Activated CD8-positive, alpha-beta memory T cell treated with anti-CD3 and anti-CD28 coated beads, Interleukin-2, amount 50 U/mL, for 48 hours (primary cell): ENCODE results near the gene RHBDF2.

Experiments used
- DNase-seq: peaks from one replicate; pipeline ENCODE4 v3.0.0-alpha.2; 2020

The RHBDF2 gene

DNA sequence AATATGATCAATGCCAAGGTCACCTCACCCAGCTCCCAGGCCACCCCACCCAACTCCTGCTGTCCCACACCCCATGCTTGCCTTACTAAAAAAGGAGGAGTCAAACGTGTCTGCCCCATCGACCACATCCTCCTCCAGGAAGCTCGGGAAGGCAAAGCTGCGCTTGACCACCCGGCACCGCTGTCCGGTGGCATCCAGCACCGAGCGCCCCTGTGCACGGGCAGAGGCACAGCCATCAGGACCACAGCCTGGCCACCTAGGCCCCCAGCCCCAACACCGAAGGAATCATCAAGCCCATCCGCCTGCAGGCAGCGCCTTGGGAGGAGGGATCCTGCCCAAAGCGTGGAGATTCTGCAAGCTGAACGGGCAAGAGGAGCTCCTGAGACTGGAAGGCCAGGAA lies 23.6 kb downstream of the RHBDF2 start:
- DNase-seq = no peak

DNA sequence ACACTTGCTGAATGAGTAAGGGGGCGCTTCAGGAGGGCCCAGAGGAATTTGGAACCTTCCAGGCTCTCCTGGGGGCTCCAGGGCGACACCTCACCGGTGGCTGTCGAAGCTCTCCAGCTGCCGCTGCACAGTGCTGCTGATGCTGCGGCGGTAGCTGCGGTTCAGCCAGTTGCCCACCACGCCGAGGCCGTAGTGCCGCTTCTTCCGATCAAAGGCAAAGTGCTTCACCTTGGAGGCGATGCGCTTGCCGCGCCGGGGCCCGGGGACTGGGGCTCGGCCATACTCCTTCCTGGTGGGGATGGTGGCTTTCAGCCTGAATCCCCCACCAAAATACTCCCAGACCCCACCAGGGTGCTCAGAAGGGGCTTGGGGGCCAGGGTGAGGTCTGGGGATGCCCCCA lies 24.5 kb downstream of the RHBDF2 start:
- DNase-seq = no peak

DNA sequence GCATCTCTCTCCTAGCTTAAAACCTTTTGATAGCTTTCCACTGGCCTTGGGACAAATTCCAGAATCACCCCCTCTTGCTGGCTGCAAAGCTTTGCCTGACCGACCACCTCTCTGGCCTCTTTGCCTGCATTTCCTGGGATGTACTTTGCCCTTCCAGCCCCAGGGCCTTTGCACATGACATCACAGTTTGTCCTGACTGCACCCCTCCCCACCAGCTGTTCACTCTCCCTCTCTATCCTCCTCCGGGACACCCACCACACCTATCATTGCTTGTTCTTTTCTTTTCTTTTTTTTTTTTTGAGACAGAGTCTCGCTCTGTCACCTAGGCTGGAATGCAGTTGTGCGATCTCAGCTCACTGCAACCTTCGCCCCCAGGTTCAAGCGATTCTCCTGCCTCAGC lies 25.9 kb downstream of the RHBDF2 start:
- DNase-seq = no peak

DNA sequence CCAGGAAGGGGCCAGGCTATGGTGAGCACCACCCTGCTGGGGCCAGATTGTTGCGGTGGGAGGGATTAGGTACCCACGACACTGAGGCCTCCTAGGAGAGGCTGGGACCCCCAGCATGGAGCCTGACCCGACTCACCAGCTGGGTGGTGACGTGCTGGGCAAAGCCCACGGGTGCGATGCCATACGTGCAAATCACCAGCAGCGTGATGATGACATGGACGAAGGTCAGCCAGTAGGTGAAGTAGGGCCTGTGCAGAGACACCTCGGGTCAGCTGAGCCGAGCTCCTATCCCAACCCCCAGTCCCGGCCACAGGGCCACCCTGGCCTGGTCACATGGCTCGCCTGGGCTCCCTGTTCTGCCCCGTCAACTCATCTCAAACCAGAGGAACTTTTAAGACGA lies 26.3 kb downstream of the RHBDF2 start:
- DNase-seq = no peak

DNA sequence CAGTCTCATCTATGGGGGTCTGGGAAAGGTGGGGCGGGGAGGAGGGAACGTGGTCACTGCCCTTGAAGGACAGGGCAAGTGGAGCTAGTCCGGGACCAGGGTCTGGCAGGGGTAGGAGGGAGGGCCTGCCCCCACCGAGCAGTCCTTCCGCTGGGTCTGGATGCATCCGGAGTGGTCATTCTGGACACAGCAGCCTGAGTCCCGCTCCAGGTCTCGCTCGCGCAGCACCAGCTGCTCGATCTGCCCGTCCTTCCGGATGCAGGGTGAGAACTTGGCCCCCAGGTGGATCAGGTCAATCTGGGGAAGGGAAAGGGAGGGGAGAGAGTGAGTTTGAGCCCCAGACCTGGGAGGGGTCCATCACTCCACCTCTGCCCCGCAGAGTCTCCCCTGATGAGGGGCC lies 27.0 kb downstream of the RHBDF2 start:
- no peak for DNase-seq

DNA sequence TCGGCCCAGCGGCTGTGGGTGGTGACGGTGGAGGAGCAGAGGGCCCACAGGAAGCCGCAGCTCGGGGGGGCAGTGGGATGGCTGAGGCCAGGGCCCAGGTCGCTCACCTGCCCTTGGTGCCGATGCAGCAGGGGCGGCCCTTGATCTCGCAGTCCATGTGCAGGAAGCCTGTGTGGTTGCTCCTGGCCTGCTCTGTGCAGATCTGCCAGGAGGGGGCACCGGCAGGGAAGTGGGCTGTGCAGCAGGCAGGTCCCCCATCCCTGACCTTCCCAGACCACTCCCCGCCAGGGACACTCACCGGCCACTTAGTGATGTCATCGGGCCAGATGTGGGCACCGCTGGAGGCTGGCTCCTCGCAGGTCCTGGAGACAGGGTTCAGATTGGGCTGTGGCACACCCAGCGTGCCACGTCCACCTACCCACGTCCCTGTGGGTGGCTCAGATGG lies 27.7 kb downstream of the RHBDF2 start:
- no peak for DNase-seq

DNA sequence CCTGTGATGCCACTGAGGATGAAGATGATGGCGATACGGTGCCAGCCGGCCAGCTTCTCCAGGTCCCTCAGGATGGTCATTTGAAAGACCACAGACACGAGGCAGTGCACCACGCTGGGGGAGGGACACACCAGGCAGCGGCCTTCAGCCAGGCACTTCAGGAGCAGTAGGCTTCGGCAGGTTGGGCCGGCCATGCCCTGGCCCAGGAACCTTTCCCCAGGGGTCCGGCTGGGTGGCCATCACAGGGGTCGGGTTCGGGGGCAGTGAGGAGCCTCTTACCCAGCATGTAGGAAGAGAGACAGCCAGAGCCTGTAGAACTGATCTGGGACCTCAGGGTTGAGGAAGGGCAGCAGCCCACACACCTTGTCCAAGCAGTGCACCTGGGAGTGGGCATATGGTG lies 28.5 kb downstream of the RHBDF2 start:
- DNase-seq = no peak

DNA sequence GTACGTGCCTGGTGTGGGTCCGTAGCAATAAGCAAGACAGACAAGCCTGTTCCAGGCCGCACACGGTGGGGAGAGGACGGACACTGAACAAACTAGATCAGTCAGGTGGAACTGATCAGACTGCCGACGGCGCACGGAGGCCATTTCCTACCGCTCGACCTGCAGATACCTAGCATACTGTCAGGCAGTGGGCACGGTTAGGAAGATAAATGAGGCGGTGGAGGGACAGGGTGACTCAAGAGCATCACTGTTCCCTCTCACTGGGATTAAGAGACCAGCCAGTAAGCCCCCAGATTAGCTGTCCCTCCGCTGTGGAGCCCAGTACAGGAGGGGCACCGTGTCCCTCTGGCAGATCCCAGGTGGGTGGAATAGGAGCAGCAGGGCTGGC lies 29.0 kb downstream of the RHBDF2 start:
- DNase-seq = no peak

DNA sequence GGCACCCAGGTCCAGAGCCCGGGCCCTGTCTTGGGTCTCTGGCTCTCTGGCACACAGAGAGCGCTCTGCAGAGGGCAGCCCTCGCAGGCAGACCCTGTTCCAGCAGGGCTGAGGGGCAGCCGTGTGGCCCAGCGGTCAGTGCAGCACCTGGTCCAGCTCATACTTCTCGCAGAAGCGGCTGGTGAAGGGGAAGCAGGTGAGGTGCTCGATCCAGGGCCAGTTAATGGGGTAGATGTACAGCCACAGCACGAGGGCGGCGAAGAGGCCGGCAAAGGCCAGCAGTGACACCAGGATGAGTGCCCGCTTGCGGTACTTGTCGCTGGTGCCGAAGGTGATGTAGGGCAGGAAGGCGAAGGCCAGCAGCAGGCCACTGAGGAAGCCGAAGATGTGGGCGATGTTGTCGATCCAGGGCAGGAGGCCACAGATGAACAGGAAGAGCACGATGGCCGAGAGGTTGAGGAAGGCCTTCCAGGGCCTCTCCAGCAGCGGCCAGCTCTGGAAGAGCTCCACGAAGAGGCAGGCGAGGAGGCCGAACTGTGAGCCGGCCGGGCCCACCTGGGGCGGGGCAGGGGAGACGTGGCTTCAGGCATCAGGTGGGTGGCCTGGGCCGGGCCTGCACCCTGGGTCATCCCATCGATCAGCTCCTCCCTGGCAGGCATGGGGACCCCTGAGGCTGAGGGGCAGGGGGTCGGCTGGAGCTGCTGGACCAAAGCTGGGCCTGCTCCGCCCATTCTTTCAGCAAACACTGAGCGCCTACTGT lies 29.5 kb downstream of the RHBDF2 start:
- DNase-seq = no peak

DNA sequence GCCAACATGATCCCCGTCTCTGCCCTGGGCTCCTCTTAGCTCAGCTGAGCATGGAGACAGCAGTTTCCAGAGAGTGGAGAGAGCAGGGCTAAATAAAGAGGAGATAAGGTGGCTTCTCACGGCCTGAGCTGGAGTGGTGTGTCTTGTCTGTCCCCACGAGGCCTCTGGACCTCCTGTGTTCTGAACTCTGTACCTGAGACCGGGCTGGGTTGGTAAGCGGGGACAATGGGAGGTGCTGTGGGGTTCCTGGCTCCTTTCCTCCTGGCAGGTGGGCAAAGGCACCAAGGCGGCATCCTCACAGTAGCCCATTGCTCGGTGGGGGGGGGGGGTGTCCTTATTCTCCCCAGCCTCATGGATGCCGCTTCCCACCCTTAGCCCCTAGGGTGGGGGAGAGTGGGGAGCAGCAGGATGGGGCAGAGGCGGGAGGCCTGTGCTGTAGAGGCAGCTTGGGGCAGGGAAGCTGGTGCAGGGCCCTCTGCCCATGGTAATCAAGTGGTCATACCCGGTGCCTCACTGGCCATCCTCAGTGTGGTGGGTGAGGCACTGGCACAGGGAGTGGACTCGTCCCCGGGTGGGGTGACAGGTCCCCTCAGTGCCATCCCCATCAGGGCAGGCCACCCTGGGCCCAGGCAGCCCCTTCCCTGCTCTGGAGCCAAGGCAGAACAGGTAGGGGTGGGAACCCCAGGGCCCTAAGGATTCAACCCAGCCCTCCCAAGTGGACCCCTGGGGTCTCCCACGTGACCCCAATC lies 31.1 kb downstream of the RHBDF2 start:
- no peak for DNase-seq

DNA sequence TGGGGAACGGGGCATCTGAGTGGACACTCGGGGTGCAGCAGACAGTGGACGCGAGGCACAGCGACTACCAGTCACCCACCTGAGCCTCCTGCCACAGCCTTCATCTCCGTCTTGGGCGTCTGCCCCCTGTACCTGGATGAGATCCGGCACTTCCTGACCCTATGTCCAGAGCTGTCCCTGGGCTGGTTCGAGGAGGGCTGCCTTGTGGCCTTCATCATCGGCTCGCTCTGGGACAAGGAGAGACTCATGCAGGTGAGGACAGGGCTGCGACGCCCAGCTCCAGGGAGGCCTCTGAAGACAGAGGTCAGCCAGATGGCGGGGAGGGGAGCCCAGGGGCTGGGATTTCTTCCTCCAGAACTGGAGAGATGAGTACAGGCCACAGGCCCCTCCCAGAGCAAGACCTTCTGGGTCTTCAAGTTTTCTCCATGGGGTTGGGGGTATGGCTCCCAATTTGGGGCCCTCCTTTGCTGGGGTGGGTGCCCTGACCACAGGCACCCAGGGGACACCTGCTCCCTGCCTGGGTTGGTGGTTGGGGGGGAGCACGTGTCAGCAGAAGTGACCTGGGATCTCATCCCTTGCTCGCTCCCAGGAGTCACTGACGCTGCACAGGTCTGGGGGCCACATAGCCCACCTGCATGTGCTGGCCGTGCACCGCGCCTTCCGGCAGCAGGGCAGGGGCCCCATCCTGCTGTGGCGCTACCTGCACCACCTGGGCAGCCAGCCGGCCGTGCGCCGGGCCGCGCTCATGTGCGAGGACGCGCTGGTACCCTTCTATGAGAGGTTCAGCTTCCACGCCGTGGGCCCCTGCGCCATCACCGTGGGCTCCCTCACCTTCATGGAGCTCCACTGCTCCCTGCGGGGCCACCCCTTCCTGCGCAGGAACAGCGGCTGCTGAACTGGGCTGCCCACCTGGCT lies 31.9 kb downstream of the RHBDF2 start:
- no peak for DNase-seq

DNA sequence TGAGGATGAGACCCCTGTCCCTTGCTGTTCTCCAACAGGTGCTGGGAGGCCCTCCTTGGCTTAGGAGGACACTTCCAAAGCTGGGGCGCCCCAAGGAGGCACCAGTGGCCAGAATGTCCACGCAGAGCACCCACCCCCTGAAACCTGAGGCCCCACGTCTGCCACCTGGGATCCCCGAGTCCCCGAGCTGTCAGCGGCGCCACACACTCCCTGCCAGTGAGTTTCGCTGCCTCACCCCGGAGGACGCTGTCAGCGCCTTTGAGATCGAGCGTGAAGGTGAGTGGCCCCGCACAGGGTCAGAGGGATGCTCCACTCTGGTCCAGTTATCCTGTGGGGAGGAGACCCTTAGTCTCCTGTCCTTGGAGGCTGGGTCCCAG lies 32.6 kb downstream of the RHBDF2 start:
- no peak for DNase-seq

DNA sequence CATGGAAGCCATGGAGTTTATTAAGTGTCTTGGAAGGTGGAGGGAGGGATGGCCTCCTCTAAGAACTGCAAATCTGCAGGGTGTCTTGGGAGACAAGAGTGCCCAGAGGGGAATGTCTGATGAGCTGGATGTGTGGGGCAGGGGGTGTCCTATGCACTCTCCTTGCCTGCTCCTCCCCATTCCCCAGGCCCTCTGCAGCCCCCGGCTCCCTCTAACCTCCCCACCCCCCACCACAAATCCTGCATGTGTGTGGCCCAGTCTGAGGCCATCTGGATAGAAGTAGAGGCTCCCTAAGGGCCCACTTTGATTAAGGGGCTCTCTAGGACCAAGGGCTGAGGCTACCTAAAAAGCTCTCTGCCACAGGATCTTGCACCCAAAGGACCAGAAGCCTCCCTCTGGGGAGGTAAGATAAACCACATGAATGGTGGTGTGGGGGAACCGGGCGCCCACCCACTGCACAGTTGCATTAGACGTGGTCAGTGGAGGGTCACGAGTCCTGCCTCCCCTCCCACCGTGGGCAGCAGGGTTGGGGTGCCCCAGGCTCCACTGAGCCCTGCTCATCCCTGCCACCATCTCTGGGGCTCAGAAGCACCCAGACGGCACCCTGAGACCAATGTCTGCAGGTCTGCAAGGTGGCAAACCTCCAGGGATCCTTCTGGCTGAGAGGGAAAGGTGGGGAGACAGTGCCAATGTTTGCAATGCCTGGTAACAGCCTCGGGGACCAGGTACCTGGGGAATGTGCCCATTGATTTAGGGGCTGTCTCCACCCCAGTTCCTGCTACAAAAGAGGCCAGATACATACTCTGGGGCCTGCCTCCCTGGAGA lies 33.2 kb downstream of the RHBDF2 start:
- no peak for DNase-seq

DNA sequence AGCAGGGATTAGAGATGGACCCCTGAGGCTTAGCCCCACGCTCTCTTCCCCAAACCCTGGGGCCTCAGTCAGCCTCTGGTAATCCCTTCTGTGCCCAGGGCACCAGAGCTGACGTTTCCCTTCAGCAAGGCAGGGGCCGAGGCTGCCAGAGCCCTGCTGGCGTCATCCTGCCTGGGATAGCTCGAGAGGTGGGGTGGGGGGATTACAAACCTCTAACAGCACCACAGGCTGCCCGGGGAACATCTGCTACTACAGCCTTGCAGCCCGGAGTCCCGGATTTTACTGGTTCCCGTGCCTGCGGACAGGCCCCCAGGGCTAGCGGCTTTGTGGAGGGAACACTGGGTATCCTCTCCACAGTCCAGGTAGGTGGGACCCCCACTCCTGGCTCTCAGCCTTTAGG lies 33.9 kb downstream of the RHBDF2 start, which contains the start of gene AANAT:
TSS of gene AANAT (plus strand) at position 238 of the 400 bp plus-strand sequence. CDS start 1,144 bp downstream, outside the sequence.
- DNase-seq = no peak

DNA sequence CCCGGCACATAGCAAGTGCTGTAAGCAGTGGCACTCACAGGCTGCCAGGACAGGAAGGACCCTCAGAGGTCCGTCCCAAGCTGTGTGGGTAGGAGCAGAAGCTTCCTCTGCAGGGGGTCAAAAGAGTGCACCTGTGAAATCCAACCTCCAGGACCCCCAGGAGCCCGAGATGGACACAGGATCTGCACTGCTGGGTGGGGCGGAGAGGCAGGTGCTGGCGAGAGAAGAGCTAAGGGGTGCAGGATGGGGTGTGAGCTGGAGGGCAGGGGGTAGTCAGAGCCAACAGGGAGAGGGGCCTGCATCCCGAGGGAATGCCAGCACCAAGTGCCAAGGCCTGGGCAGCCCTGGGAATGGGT lies 34.5 kb downstream of the RHBDF2 start:
- DNase-seq = no peak

DNA sequence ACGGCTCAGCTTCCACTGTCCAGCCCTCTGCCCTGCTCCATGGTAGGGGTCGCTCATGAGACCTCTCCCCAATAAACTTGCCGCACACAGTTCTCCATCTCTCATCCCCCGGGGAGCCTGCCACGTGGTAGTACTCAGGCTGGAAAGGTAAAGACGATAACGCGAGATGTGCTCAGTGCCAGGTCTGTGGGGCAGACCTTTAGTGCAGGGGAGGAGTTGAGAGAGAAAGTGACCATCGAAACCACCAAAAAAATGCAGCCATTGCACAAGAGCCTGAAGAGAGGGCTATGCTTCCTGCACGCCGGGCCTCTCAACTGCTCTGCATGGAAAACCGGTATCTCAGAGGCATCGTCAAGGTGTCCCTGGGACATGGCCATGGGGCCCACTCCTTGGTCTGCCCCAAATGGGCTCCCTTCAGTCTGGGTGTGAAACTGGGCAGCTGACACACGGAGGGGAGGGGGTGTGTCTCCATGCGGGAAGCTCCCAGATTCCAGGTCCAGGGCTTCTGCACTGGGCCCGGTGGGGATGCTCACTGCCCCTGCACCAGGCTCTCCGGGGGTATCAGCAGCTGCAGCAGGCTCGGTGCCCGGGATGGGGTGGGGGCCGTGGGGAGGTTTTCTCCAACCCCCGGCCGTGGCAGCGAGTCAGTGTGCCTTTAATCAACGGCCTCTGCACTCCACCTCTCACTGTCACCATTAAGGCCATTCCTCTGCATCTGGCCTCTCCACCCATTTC lies 38.5 kb downstream of the RHBDF2 start:
- DNase-seq = no peak

DNA sequence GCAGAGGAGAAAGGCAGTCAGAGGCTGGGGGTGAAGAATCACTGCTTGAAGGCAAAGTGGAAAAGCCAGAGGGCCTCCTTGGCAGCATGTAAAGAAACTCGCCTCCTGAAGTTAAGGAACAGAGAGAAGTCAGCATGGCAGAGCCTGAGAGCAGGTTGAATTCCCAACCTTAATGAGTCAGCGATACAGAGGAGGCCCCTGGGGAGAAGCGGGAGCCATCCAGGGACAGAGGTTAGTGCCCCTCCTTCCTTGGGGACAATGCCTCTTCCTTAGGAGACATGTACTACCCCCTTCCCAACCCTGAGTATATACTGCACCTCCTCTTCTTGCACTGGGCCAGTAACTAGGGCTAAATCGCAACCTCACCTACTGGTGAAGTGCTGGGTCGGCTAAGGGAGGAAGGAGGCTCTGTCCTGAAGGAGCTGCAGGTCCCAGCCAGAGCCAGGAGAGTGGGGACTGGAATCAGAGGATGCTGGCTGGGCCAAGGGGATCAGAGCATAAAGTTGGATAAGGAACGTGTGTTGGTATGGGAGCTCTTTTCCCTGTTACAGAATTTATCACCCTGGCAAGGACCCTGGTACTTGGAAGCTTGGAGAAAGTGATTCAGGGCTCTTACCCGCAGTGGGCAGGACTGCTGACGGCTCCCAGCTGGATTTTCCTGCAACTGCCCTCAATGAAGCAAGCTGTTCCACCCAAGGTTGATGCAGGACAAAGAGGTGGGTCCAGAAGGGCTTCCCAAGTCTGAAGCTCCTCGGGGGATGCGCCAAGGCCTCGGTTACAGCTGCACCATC lies 39.3 kb downstream of the RHBDF2 start:
- no peak for DNase-seq

DNA sequence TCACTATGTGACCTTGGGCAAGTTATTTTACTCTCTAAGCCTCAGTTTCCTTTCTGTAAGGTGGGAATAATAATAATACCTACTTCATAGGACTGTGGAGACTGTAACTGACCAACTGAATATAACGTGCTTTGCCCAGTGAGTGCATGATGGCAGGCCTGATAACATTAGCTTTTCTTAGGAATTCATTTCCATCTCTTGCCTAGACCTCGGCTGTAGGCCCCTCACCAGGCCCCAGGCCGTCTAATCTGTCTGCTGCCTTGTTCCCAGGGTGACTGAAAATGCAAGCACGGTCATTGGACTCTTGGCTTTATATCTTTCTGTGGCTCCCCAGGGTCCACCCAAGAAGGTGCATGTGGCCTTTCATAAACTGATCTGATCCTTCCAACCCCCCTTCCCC lies 41.5 kb downstream of the RHBDF2 start:
- DNase-seq = no peak

DNA sequence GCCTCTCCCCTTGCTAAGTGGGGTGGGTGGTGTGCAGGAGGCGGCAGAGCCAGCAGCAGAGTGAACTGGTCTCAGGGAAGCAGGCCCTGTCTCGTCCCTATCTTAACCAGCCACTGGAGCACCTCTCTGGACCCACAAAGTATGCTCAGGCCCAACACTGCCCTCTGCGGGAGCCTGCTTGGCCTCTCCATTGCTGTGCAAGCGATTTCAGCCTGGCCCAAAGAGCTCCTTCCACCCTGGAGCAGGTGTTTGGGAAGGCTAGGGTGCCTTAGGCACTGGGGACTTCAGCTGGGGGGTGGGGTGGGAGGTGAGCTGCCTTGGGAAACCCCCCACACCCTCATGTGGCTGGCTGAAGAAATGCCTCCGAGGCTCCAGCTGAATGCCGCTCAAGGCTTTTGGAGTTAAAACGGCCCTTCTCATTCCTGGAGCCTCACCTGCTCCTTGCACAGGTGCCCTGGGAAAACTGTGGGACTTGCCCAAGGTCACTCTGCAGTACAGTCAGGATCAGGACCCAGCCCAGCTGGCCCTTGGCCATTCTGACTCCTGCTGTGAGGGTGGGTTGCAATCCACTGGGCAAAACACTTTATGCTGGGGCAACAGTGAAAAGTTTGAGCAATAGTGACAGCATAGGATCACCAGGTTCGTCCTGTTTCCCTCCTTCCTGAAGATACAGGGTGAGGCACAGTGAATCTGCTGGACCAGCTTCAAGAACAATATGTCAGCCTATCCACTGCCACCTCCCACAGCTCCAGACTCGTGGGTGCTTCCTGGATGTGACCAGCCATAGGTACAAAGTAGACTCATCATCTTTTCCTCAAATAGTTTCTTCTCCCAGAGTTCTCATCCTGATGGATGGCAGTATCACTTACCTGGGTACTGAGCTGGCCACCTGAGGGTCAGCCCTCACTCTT lies 42.4 kb downstream of the RHBDF2 start:
- DNase-seq = no peak

DNA sequence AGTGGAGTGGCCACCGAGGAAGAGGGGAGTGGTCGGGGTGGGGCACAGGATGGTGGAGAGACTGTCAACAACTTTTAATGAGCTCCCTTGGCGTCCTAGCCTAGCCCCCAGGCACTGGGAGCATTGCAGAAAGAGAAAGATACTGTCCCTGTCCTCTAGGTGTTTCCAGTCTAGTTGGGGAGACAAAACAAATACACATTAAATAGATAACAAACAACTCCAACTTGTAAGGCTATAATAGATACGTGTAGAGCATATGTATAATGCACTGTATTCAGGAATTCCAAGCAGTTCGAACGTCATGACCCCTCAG lies 47.8 kb downstream of the RHBDF2 start:
- DNase-seq = no peak
